ENCODE results near the gene CMTR2.

CMTR2 gene

GRCh38 chr16:71273384-71273783 is 15.8 kb downstream of the CMTR2 start:
- DNase-seq (ENCODE audit: low read depth), result no peak

- no peak for DNase-seq (ENCODE audit: low read depth)
Observed at GRCh38 chr16:71264299-71264698, 24.9 kb downstream of the CMTR2 start.

- DNase-seq (ENCODE audit: low read depth), result no peak
Observed at GRCh38 chr16:71263582-71263981, 25.6 kb downstream of the CMTR2 start.

- no peak for DNase-seq (ENCODE audit: low read depth)
Observed at GRCh38 chr16:71262391-71262790, 26.8 kb downstream of the CMTR2 start.

GRCh38 chr16:71260995-71261394 is 28.2 kb downstream of the CMTR2 start:
- DNase-seq (ENCODE audit: low read depth), result no peak

GRCh38 chr16:71259086-71259485 is 30.1 kb downstream of the CMTR2 start:
- no peak for DNase-seq (ENCODE audit: low read depth)

GRCh38 chr16:71258372-71258771 is 30.8 kb downstream of the CMTR2 start:
- no peak for DNase-seq (ENCODE audit: low read depth)

GRCh38 chr16:71257768-71258167 is 31.4 kb downstream of the CMTR2 start:
- DNase-seq (ENCODE audit: low read depth), result no peak

- no peak for DNase-seq (ENCODE audit: low read depth)
Observed at GRCh38 chr16:71255721-71256120, 33.5 kb downstream of the CMTR2 start.

- no peak for DNase-seq (ENCODE audit: low read depth)
Observed at GRCh38 chr16:71254832-71255525, 34.2 kb downstream of the CMTR2 start.

GRCh38 chr16:71250461-71251235 is 38.6 kb downstream of the CMTR2 start:
- DNase-seq (ENCODE audit: low read depth), result no peak

GRCh38 chr16:71249399-71249798 is 39.8 kb downstream of the CMTR2 start:
- no peak for DNase-seq (ENCODE audit: low read depth)

- no peak for DNase-seq (ENCODE audit: low read depth)
Observed at GRCh38 chr16:71247478-71247877, 41.7 kb downstream of the CMTR2 start.

GRCh38 chr16:71246309-71246708 is 42.9 kb downstream of the CMTR2 start:
- no peak for DNase-seq (ENCODE audit: low read depth)

GRCh38 chr16:71244521-71244920 is 44.7 kb downstream of the CMTR2 start:
- no peak for DNase-seq (ENCODE audit: low read depth)

GRCh38 chr16:71242601-71243000 is 46.6 kb downstream of the CMTR2 start:
- no peak for DNase-seq (ENCODE audit: low read depth)

GRCh38 chr16:71242036-71242435 is 47.2 kb downstream of the CMTR2 start:
- no peak for DNase-seq (ENCODE audit: low read depth)
